Measurements from ENCODE around the gene CFAP91.

DNA sequence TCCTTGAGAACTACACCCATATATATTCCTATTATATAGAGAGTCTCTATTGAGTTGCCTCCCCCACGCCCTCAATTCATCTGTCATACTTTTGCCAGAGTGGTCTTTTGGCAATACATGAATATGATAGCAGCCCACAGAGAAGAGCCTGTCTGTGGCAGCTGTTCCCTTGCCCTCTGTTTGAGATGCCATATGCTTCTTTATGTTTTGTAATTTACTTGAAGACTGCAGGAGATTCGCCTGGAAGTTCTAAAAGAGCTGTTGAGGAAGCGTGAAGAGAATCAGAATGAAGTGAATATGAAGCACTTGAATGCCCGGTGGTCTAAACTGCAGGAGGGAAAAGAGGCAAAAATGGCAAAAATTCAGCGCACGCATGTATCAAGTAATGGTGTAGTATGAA, 27.2 kb downstream of the CFAP91 start:
- TF ChIP-seq, protein P1, sequence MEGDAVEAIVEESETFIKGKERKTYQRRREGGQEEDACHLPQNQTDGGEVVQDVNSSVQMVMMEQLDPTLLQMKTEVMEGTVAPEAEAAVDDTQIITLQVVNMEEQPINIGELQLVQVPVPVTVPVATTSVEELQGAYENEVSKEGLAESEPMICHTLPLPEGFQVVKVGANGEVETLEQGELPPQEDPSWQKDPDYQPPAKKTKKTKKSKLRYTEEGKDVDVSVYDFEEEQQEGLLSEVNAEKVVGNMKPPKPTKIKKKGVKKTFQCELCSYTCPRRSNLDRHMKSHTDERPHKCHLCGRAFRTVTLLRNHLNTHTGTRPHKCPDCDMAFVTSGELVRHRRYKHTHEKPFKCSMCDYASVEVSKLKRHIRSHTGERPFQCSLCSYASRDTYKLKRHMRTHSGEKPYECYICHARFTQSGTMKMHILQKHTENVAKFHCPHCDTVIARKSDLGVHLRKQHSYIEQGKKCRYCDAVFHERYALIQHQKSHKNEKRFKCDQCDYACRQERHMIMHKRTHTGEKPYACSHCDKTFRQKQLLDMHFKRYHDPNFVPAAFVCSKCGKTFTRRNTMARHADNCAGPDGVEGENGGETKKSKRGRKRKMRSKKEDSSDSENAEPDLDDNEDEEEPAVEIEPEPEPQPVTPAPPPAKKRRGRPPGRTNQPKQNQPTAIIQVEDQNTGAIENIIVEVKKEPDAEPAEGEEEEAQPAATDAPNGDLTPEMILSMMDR (conservative IDR thresholded peaks at IDR 0.05; ENCODE audit: low read depth in 2 of 2): no peak
- TF ChIP-seq EZH2phosphoT487 (IDR thresholded peaks at IDR 0.05; ENCODE audit: unreplicated experiment) (no peak), JUNB (IDR thresholded peaks at IDR 0.05; ENCODE audit: unreplicated experiment) (no peak), EZH2 (IDR thresholded peaks at IDR 0.05; ENCODE audit: low read depth, unreplicated experiment) (no peak), ZNF114 (CRISPR knock-in tag; IDR thresholded peaks at IDR 0.05) (no peak), POLR2AphosphoS5 (IDR thresholded peaks at IDR 0.05; ENCODE audit: low read depth) (no peak), CREB1 (CRISPR knock-in tag; IDR thresholded peaks at IDR 0.05; ENCODE audit: low read depth) (no peak), ZNF331 (CRISPR knock-in tag; IDR thresholded peaks at IDR 0.05; ENCODE audit: low read depth) (no peak), NANOG (IDR thresholded peaks at IDR 0.05; ENCODE audit: borderline replicate concordance) (no peak)
- TF ChIP-seq, protein P2, sequence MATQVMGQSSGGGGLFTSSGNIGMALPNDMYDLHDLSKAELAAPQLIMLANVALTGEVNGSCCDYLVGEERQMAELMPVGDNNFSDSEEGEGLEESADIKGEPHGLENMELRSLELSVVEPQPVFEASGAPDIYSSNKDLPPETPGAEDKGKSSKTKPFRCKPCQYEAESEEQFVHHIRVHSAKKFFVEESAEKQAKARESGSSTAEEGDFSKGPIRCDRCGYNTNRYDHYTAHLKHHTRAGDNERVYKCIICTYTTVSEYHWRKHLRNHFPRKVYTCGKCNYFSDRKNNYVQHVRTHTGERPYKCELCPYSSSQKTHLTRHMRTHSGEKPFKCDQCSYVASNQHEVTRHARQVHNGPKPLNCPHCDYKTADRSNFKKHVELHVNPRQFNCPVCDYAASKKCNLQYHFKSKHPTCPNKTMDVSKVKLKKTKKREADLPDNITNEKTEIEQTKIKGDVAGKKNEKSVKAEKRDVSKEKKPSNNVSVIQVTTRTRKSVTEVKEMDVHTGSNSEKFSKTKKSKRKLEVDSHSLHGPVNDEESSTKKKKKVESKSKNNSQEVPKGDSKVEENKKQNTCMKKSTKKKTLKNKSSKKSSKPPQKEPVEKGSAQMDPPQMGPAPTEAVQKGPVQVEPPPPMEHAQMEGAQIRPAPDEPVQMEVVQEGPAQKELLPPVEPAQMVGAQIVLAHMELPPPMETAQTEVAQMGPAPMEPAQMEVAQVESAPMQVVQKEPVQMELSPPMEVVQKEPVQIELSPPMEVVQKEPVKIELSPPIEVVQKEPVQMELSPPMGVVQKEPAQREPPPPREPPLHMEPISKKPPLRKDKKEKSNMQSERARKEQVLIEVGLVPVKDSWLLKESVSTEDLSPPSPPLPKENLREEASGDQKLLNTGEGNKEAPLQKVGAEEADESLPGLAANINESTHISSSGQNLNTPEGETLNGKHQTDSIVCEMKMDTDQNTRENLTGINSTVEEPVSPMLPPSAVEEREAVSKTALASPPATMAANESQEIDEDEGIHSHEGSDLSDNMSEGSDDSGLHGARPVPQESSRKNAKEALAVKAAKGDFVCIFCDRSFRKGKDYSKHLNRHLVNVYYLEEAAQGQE (IDR thresholded peaks at IDR 0.05; ENCODE audit: unreplicated experiment): no peak
- TF ChIP-seq, protein P3, sequence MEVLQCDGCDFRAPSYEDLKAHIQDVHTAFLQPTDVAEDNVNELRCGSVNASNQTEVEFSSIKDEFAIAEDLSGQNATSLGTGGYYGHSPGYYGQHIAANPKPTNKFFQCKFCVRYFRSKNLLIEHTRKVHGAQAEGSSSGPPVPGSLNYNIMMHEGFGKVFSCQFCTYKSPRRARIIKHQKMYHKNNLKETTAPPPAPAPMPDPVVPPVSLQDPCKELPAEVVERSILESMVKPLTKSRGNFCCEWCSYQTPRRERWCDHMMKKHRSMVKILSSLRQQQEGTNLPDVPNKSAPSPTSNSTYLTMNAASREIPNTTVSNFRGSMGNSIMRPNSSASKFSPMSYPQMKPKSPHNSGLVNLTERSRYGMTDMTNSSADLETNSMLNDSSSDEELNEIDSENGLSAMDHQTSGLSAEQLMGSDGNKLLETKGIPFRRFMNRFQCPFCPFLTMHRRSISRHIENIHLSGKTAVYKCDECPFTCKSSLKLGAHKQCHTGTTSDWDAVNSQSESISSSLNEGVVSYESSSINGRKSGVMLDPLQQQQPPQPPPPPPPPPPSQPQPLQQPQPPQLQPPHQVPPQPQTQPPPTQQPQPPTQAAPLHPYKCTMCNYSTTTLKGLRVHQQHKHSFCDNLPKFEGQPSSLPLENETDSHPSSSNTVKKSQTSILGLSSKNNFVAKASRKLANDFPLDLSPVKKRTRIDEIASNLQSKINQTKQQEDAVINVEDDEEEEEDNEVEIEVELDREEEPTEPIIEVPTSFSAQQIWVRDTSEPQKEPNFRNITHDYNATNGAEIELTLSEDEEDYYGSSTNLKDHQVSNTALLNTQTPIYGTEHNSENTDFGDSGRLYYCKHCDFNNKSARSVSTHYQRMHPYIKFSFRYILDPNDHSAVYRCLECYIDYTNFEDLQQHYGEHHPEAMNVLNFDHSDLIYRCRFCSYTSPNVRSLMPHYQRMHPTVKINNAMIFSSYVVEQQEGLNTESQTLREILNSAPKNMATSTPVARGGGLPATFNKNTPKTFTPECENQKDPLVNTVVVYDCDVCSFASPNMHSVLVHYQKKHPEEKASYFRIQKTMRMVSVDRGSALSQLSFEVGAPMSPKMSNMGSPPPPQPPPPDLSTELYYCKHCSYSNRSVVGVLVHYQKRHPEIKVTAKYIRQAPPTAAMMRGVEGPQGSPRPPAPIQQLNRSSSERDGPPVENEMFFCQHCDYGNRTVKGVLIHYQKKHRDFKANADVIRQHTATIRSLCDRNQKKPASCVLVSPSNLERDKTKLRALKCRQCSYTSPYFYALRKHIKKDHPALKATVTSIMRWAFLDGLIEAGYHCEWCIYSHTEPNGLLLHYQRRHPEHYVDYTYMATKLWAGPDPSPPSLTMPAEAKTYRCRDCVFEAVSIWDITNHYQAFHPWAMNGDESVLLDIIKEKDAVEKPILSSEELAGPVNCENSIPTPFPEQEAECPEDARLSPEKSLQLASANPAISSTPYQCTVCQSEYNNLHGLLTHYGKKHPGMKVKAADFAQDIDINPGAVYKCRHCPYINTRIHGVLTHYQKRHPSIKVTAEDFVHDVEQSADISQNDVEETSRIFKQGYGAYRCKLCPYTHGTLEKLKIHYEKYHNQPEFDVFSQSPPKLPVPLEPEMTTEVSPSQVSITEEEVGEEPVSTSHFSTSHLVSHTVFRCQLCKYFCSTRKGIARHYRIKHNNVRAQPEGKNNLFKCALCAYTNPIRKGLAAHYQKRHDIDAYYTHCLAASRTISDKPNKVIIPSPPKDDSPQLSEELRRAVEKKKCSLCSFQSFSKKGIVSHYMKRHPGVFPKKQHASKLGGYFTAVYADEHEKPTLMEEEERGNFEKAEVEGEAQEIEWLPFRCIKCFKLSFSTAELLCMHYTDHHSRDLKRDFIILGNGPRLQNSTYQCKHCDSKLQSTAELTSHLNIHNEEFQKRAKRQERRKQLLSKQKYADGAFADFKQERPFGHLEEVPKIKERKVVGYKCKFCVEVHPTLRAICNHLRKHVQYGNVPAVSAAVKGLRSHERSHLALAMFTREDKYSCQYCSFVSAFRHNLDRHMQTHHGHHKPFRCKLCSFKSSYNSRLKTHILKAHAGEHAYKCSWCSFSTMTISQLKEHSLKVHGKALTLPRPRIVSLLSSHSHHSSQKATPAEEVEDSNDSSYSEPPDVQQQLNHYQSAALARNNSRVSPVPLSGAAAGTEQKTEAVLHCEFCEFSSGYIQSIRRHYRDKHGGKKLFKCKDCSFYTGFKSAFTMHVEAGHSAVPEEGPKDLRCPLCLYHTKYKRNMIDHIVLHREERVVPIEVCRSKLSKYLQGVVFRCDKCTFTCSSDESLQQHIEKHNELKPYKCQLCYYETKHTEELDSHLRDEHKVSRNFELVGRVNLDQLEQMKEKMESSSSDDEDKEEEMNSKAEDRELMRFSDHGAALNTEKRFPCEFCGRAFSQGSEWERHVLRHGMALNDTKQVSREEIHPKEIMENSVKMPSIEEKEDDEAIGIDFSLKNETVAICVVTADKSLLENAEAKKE (CRISPR knock-in tag; IDR thresholded peaks at IDR 0.05): no peak
- TF ChIP-seq, protein P4, sequence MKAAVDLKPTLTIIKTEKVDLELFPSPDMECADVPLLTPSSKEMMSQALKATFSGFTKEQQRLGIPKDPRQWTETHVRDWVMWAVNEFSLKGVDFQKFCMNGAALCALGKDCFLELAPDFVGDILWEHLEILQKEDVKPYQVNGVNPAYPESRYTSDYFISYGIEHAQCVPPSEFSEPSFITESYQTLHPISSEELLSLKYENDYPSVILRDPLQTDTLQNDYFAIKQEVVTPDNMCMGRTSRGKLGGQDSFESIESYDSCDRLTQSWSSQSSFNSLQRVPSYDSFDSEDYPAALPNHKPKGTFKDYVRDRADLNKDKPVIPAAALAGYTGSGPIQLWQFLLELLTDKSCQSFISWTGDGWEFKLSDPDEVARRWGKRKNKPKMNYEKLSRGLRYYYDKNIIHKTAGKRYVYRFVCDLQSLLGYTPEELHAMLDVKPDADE (IDR thresholded peaks at IDR 0.05): no peak

Data from GM23338 (cell line).